ENCODE measurements around the gene NSD2.

The NSD2 gene

GRCh38 chr4:1971456-1972200, 100.4 kb downstream of the NSD2 start:
- DNase-seq (ENCODE audit: low spot score), result no peak

GRCh38 chr4:1972414-1972813, 101.2 kb downstream of the NSD2 start:
- no peak for DNase-seq (ENCODE audit: low spot score)

GRCh38 chr4:1973218-1973617, 102.0 kb downstream of the NSD2 start:
- DNase-seq (ENCODE audit: low spot score), result no peak

- DNase-seq (ENCODE audit: low spot score), result no peak
These were observed 102.5 kb downstream of the NSD2 start for GRCh38 chr4:1973661-1974060.

- DNase-seq (ENCODE audit: low spot score), result no peak
These were observed 103.6 kb downstream of the NSD2 start for GRCh38 chr4:1974840-1975239.

- no peak for DNase-seq (ENCODE audit: low spot score)
These were observed 104.2 kb downstream of the NSD2 start for GRCh38 chr4:1975391-1975801.

- no peak for DNase-seq (ENCODE audit: low spot score)
These were observed 104.7 kb downstream of the NSD2 start for GRCh38 chr4:1975880-1976279.

- DNase-seq (ENCODE audit: low spot score), result no peak
These were observed 105.5 kb downstream of the NSD2 start for GRCh38 chr4:1976416-1977352.

- DNase-seq (ENCODE audit: low spot score), result no peak
These were observed 107.0 kb downstream of the NSD2 start for GRCh38 chr4:1978226-1978625.

GRCh38 chr4:1978741-1979476, 107.7 kb downstream of the NSD2 start:
- DNase-seq (ENCODE audit: low spot score), result no peak

- DNase-seq (ENCODE audit: low spot score), result no peak
These were observed 108.4 kb downstream of the NSD2 start for GRCh38 chr4:1979477-1980196.

- DNase-seq (ENCODE audit: low spot score), result no peak
These were observed 109.4 kb downstream of the NSD2 start for GRCh38 chr4:1980561-1981041.

GRCh38 chr4:1981251-1982058, 110.3 kb downstream of the NSD2 start:
- no peak for DNase-seq (ENCODE audit: low spot score)

- DNase-seq (ENCODE audit: low spot score), result no peak
These were observed 111.2 kb downstream of the NSD2 start for GRCh38 chr4:1982124-1983052.

GRCh38 chr4:1983053-1983845, 112.1 kb downstream of the NSD2 start:
- no peak for DNase-seq (ENCODE audit: low spot score)

- peak; percentile 30 for DNase-seq (ENCODE audit: low spot score)
These were observed 112.7 kb downstream of the NSD2 start for GRCh38 chr4:1983846-1984405.

- DNase-seq (ENCODE audit: low spot score), result no peak
These were observed 113.4 kb downstream of the NSD2 start for GRCh38 chr4:1984406-1985191.

GRCh38 chr4:1985294-1985693, 114.1 kb downstream of the NSD2 start:
- DNase-seq (ENCODE audit: low spot score), result no peak

Data from cerebellar cortex (tissue), 1 donor.